Measurements from ENCODE around the gene THAP3.
"Not testable (repeated sequence)": the region's sequence is repeated elsewhere in the genome, so short reads cannot be mapped to it uniquely, and the experiment has no call there.

THAP3 gene

DNA sequence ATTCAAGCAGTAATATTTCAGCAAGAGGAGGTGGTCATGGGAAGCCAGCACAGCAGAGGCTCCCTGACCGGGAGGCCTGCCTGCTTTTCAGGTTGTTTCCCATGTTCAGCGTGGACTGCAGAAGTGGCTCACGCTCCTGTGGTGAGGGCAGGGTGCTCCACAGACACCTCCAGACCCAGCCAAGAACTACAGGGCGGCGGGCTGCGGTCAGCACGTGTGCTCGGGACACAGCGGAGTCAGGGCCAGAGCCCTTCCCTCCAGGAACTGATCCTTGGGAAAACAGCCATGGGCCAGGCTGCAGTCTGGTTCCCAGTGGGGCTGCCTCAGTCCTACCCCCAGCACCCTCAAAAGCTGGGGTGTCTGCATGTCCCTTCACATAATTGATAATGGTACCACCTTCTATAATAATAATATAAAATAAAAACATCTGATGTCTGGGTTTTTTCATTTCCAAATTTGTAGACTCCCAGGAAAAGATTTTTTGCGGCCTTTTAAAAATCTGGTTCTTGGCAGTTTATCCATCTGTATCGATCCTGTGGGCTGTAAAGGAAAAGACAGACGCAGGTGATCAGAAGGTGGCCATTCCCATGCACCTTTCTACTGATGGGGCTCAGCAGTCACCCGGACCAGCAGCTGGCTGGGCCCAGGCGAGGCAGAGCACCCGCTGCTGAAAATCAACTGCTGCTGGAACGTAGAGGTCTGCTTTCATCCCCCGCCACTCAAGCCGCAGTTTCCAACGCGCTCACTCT, 10.7 kb downstream of the THAP3 start:
- no peak for DNase-seq (ENCODE audit: low spot score)

DNA sequence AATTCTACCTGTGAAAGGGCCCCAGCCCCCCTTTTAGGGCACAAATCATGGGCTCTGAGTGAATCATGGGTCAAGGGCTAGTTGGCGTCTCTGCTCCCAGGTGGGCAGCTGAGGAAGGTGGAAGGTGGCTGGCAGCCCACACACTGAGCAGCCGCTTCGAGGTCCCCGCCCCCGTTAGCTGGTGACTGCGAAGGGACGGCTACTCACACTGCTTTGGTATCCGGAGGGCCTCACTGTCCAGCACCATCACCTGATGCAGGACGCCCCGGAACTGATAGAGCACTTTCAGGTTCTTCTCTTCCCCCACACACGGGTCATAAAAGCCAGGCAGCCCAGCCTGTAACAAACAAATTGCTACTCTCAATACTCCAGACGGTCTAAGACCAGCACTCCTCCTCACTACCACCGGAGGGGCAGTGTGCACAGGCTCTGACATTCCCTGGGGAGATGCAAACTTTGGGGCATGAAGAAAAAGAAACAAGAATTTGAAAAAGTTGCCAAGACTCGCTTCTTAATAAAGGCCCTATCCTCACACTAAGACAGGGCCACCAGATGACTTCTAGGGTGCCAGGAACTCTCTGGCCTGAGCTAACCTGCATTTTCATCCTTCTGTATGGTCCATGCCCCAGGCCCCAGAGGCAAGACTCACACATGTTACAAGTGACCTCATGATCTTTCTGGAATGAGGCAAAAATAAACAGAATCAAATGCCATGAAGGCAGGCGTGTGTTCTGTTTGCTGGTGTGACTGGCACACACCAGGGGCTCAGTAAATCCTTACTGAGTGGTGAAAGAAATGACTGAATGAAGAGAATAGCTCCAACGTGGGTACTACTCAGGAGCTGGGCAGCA, 11.5 kb downstream of the THAP3 start:
- DNase-seq (ENCODE audit: low spot score), result no peak

DNA sequence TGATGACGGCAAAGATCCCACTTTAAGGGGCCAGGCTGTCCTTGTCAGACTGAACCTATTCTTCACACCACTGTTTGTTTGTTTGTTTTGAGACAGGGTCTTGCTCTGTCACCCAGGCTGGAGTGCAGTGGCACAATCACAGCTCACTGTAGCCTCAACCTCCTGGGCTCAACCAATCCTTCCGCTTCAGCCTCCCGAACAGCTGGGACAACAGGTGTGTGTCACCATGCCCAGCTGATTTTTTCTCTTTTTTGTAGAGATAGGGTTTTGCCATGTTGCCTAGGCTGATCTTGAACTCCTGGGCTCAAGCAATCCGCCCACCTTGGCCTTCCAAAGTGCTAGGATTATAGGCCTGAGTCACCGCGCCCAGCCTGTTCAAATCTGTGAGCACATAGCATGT, 12.1 kb downstream of the THAP3 start:
- DNase-seq (ENCODE audit: low spot score), result not testable (repeated sequence)

- DNase-seq (ENCODE audit: low spot score), result no peak
Observed at GRCh38 chr1:6637770-6638169, 13.1 kb downstream of the THAP3 start.

DNA sequence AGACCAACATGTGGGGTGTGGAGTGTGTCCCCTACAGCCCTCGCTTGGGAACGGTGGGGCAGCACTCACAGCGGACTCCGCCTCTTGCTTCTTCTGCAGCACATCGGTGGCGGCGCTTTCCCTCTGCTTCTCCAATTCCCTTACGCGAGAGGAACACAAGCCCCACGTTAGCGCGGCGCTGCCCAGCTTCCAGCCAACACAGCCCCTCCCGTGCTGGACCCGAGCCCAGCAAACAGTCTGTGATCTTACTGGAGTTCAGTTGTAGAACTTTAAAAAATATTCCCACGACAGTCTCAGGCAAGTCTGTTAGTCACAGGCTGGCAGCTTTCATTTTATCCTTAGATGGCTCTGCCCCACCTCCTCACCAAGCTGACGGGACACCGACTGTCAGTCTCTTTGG, 13.6 kb downstream of the THAP3 start:
- DNase-seq (ENCODE audit: low spot score), result no peak

GRCh38 chr1:6640867-6641266, 16.2 kb downstream of the THAP3 start:
- DNase-seq (ENCODE audit: low spot score), result not testable (repeated sequence)

DNA sequence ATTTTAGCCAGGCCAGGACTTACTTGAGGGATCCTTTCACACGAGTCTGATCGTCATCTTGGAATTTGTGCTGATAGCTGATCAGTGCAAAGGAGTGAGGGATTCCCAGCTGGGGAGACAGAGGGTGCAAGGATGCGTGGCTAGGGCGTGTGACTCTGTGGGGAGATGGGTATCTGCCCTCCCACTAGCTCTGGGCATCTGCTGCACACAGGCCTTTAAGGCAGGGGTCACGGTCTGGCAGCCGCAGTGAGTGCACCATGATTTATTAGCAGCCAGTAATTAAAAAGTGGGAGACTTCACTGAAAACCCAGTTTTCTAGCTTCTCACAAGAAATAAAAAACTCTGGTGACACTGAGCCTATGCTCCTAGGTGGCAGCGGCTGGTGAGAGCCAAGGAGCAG, 20.4 kb downstream of the THAP3 start:
- no peak for DNase-seq (ENCODE audit: low spot score)

DNA sequence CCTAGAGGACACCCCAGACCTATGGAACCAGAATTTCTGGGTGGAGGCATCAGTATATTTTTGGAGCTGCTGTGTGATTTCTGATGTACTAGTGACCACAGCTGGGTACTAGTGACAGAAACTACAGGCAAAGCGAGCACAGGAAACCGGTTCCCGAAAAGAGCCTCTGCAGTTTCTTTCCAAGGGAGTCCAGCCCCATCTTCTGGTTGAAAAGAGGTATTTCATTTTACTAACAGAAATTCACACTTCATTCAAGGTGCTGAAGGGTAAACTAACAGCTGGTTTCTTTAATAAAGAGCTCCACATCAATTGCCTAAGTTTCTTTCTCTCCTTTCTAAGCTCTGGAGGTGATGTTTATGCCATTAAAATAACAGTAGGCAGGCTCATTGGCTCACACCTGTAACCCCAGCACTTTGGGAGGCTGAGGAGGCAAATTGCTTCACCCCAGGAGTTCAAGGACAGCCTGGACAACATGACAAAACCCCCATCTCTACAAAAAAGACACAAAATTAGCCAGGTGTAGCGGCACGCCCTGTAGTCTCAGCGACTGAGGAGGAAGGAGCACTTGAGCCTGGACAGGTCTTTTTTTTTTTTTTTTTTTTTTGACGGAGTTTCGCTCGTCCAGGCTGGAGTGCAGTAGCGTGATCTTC, 22.0 kb downstream of the THAP3 start:
- peak; percentile 55 for DNase-seq (ENCODE audit: low spot score)

DNA sequence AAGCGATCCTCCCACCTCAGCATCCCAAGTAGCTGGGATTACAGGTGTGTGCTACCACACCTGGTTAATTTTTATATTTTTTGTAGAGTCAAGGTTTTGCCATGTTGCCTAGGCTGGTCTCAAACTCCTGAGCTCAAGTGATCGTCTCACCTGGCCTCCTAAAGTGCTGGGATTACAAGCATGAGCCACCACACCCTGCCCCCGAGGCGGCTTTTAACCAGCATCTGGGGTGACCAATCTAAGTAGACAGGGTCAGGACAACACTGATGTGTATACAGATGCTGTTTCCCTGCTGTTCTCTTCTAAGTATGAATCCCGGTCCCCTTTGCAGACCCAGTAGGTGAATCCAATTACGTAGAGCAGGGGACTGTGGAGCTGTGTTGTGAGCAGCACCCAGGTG, 23.9 kb downstream of the THAP3 start:
- DNase-seq (ENCODE audit: low spot score), result no peak

DNA sequence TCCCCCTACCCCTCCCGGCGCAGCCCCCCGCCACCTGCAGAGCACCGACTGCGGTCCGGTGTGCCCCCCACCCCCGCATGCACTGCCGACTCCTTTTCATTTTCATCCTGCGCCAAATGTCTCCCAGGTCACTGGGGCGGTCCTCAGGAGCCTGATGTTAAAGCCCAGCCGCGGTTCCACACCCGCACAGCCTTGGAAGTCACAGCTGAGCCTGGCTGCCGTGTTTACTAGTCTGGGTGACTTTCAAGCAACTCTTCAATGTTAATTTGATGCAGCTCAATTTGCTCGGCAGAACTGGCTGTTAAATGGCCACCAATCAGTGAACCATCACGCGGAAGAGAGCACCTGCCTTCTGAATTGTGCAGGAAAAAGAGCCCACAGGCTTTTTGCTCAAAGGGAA, 27.2 kb downstream of the THAP3 start:
- no peak for DNase-seq (ENCODE audit: low spot score)

DNA sequence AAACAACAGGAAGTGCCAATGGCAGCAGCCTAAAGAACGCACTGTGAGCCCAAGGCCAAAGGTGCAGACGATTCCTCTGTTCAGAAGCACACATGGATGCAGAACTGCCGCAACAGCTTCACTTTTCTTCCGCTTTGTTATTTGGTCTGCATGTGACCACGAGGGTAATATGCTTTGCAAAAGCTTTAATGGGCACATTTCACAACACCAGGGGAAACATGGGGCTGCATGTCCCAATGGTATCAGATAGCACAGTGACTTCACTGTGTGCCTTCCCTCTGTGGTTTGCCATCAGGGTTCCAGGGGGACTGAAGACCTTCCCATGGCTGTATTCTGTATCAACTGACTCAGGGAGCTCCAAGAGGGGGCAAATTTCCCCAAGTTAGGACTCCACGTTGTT, 28.3 kb downstream of the THAP3 start:
- DNase-seq (ENCODE audit: low spot score), result no peak

DNA sequence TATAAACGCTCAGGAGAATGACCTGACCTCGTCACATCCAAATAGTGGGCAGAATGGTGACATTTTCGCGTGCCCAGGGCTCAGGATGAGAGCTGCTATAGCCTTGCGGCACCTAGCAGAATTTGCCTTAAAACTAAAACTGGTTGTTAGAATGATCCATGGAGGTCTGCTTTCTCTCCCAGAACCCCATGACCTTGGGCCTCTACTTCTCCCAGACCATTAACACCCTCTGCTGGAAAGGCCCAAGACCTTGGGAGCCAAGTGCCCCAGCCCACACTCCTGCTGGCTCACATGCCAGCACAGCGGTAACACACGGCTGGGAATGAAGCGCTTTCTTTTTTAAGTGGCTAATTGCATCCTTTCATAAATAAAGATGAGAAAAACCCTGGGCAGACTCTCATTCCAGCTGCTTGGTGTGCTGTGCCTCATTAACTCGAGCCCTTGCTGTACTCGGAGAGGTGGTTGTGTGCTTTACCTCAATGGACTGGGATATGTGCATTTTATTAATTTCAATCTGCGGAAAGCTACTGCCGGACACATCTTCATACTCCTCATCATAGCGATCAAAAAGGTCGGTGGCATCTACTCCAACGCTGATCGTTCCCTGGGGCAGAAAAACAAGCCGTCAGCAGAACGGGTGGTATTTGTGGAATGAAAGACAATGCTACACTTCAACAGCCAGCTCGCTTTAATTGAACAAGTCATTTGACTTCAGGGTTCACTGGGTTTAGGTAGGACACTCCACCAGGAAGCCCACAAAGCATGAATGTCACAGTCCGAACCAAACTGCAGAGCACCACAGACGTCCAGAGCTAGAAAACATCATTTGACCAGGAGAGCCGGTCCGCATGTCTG, 29.0 kb downstream of the THAP3 start:
- no peak for DNase-seq (ENCODE audit: low spot score)

GRCh38 chr1:6657138-6657537, 32.5 kb downstream of the THAP3 start:
- DNase-seq (ENCODE audit: low spot score), result no peak

- no peak for DNase-seq (ENCODE audit: low spot score)
Observed at GRCh38 chr1:6658359-6659060, 33.8 kb downstream of the THAP3 start.

DNA sequence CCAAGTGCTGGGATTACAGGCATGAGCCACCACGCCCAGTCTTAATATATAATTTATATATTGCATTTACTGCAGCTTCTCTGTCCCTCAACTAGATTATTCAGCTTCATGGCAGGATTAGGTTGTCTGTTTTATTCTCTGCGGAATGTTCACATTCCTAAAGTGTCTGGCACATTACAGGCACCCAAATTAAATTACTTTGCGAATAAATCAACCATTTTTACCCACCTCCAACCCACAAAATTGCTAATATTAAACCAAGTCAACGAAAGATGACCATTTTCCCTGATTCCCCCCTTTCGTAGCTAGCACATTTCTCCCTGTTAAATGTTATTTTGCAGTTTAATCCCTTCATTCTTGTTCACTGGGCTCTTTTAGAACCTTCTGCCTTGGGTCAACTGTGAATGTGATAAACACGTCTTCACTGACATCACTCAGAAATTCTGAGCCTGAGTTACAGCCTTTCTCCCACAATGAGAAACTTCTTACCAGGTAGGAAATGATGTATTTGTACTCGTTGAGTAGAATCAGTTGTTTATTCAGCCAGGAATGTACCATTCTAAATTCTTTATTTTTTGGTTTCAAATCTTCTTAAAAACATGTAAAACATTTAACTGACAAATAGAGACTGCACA, 35.9 kb downstream of the THAP3 start:
- DNase-seq (ENCODE audit: low spot score), result no peak

GRCh38 chr1:6662468-6662867, 37.8 kb downstream of the THAP3 start:
- DNase-seq (ENCODE audit: low spot score), result not testable (repeated sequence)

GRCh38 chr1:6666696-6667095, 42.0 kb downstream of the THAP3 start:
- DNase-seq (ENCODE audit: low spot score), result no peak

DNA sequence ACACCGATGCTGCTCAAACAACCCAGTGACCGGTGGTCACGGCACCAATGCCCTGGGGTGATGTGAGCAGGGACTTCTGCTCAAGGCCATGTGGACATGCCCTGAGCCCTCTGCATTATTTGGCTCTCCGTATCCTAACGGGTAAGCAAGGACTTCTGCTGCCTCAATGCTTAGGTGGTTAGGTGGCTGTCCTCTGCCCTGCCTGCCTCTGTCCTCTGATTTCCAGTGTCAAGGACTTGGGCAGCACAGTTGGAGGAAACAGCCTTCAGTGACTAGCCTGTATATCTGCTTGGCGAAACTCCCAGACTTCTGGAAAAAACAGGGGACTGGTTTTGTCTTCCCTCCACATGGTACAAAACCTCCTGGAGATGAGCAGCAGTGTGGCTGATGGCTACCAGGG, 42.5 kb downstream of the THAP3 start:
- no peak for DNase-seq (ENCODE audit: low spot score)

GRCh38 chr1:6668503-6668902, 43.8 kb downstream of the THAP3 start:
- no peak for DNase-seq (ENCODE audit: low spot score)

- DNase-seq (ENCODE audit: low spot score), result no peak
Observed at GRCh38 chr1:6672558-6672957, 47.9 kb downstream of the THAP3 start.

Measured in HuH-7.5 (cell line).